WERI-Rb-1 (cell line): ENCODE data around the gene DDX41.

Experiments used
- DNase-seq: peaks from one replicate; pipeline ENCODE4 v3.0.0-alpha.2; 2020
- H3K27ac ChIP-seq: fragments of 250-450 bp; sonication (Bioruptor Pico); 2 replicates; pipeline ENCODE4 v1.5.1; 2020; ENCODE audit warnings: mild to moderate bottlenecking, moderate library complexity
- H3K27me3 ChIP-seq: fragments of 250-450 bp; sonication (Bioruptor Pico); 2 replicates; pipeline ENCODE4 v1.5.1; 2021; ENCODE audit warnings: mild to moderate bottlenecking, low read depth, moderate library complexity; ENCODE audit not compliant: insufficient read depth, severe bottlenecking
- H3K36me3 ChIP-seq: fragments of 250-450 bp; sonication (Bioruptor Pico); 2 replicates; pipeline ENCODE4 v1.5.1; 2020; ENCODE audit warnings: mild to moderate bottlenecking, moderate library complexity
- H3K4me3 ChIP-seq: 2 replicates; pipeline ENCODE4 v1.5.1; 2011; ENCODE audit warnings: low read depth, mild to moderate bottlenecking, control low read depth, low read length
- H3K9me3 ChIP-seq: fragments of 250-450 bp; sonication (Bioruptor Pico); 2 replicates; pipeline ENCODE4 v1.5.1; 2021; ENCODE audit warnings: mild to moderate bottlenecking, moderate library complexity; ENCODE audit not compliant: severe bottlenecking
- CTCF ChIP-seq: IDR thresholded peaks from 2 replicates; pipeline ENCODE4 v1.5.1; 2011; ENCODE audit warnings: low read depth, mild to moderate bottlenecking, control low read depth, inconsistent platforms, low read length

Gene DDX41

GRCh38 chr5:177470759-177471536 lies 45.8 kb downstream of the DDX41 start:
- no peak for TF ChIP-seq CTCF
- H3K4me3 ChIP-seq = no peak overlapping the region
- DNase-seq = no peak
- peaks cover 52% of the 10 kb centered on the region for H3K36me3 ChIP-seq
- H3K27ac ChIP-seq = no peak overlapping the region; the same call in 1 of the 2 replicates
- H3K27me3 ChIP-seq = no peaks in the 10 kb centered on the region
- H3K9me3 ChIP-seq = no peaks in the 10 kb centered on the region

DNA sequence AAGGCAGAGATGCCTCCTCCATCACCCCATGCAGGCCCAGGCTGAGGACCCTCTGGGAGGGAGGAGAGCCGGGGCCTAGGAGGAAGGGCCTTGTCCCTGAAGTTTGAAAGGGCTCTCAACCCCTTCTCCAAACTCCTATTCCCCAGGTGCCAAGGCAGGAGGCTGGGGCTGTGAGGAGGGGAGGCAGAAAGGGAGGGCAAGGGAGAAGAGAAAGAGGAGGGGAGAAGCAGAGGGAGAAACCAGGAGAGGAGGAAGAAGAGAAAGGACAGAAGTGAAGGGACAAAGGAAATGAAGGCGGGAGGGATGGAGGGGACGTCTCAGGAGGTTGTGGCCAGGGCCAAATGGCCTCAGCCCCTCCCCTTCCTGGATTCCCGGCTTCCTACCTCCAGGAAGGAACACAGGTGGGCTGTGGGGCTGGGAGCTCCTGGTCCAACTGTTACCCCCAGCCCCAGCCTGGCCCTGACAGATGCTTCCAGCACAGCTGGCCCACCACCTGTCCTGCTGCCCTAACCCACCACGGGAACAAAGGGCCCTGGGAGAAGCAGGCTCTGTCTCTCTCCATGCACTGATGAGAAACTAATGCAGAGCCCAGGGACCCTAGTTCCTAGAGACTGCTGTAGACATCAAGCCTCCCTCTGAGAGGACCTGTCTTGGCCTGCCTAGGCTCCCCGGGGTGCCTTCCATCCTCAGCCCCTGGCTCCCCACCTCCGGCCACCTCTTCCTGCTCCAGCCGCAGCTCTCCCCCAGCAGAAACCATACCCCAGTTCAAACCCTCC lies 46.8 kb downstream of the DDX41 start:
- TF ChIP-seq CTCF = no peak
- DNase-seq = no peak
- Histone ChIP-seq H3K36me3 (peaks cover 62% of the 10 kb centered on the region), H3K27ac (no peak overlapping the region), H3K4me3 (no peak overlapping the region), H3K27me3 (no peaks in the 10 kb centered on the region), H3K9me3 (no peaks in the 10 kb centered on the region)

DNA sequence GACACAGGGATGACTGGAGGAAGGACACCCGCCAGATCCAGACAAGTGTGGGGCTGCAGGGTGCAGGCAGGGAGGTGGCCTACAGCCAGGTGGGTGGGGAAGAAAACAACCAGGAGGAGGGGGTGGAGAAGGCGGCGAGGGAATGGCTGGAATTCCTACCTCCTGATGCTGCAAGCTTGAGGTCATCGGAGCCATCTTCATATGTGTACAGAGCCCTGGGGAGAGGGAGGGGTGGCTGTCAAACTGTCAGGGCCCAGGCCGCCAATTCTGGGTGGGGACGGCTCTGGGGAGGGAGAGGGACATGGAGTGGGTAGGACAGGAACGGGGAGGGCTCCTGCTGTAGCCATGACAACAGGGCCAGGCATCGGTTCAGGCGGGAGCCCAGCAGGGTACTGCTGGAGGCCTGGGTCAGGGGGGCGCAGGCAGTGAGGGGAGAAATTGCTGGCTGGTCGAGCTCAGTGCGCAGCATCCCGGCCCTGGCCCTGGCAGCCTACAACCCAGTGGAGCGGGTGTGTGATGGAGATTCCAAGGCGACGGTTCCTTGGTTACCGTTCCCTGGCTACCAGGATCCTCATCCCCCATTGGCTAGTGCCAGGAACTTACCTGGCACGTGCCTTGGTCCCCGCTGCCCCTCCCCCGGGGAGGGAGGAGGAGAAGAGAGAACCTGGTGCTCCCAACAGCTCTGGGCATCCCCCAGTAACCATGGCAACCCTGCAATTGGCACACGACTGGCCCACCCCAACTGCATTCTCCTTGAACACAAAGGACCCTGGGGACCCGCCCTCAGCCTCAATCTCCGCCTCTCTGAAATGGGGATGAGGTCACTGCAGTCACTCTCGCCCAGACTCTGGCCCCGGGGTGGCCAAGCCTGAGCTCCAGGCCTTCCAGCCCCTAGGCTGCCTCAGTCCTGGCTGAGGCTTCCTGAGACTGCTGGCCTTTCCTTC lies 47.8 kb downstream of the DDX41 start:
- Histone ChIP-seq H3K4me3 (no peak overlapping the region), H3K9me3 (no peaks in the 10 kb centered on the region), H3K27ac (no peak overlapping the region), H3K27me3 (no peaks in the 10 kb centered on the region), H3K36me3 (peaks cover 68% of the 10 kb centered on the region)
- no peak for TF ChIP-seq CTCF
- DNase-seq = no peak

GRCh38 chr5:177468329-177468684 lies 48.5 kb downstream of the DDX41 start:
- Histone ChIP-seq H3K27ac (no peak overlapping the region), H3K9me3 (no peaks in the 10 kb centered on the region), H3K27me3 (no peaks in the 10 kb centered on the region), H3K36me3 (peaks cover 74% of the 10 kb centered on the region), H3K4me3 (no peak overlapping the region)
- DNase-seq = no peak
- no peak for TF ChIP-seq CTCF

GRCh38 chr5:177467436-177467835 lies 49.3 kb downstream of the DDX41 start:
- Histone ChIP-seq H3K27ac (no peak overlapping the region), H3K36me3 (peaks cover 78% of the 10 kb centered on the region), H3K27me3 (no peaks in the 10 kb centered on the region), H3K9me3 (no peaks in the 10 kb centered on the region), H3K4me3 (no peak overlapping the region)
- DNase-seq = no peak
- no peak for TF ChIP-seq CTCF
